PC-3 (cell line): Measurements from ENCODE around the gene SDCBP2. TPM values are rescaled to one million over a fixed set of nuclear protein-coding genes. Genes with fewer than 3 reads are reported as not detected.

ENCODE experiments used
- ATAC-seq: fragments of 200-7000 bp; cut with Tn5 transposase; 2 replicates; pipeline ENCODE4 v1.9.1; 2020; ENCODE audit warnings: mild to moderate bottlenecking, moderate library complexity
- BruUV-seq: library from RNA; stranded (reverse); fragments of 400-500 nt; replicated peaks from 2 replicates; lab custom pipeline; 2021; lab: Mats Ljungman, UMichigan
- CTCF ChIA-PET: fragments of 300-600 bp; sonication (Branson Sonifier 250); formaldehyde crosslinking; loops from one replicate; lab custom pipeline; 2022; ENCODE audit warnings: antibody characterized with exemption; lab: Charles Lee
- POLR2A ChIA-PET: fragments of 300-600 bp; sonication (Branson Sonifier 250); formaldehyde crosslinking; loops from one replicate; lab custom pipeline; 2022; ENCODE audit warnings: antibody characterized with exemption; ENCODE audit not compliant: unreplicated experiment; lab: Charles Lee
- DNase-seq: peaks from one replicate; pipeline ENCODE4 v3.0.0-alpha.2; 2015
- H2AFZ ChIP-seq: fragments of 300-600 bp; sonication (generic); 2 replicates; pipeline ENCODE4 v1.6.0; 2016; ENCODE audit warnings: antibody characterized with exemption, low read length
- H3F3A ChIP-seq: fragments of 300-600 bp; sonication (generic); one replicate; pipeline ENCODE4 v1.6.0; 2017; ENCODE audit warnings: antibody characterized with exemption, low read length, control low read depth, mild to moderate bottlenecking; ENCODE audit not compliant: unreplicated experiment
- H3K27ac ChIP-seq: fragments of 300-600 bp; sonication (generic); 2 replicates; pipeline ENCODE4 v1.5.1; 2016; ENCODE audit warnings: mild to moderate bottlenecking, low read length
- H3K27me3 ChIP-seq: fragments of 300-600 bp; sonication (generic); 2 replicates; pipeline ENCODE4 v1.6.1; 2016; ENCODE audit warnings: low read length, mixed read lengths
- H3K36me3 ChIP-seq: fragments of 300-600 bp; sonication (generic); 2 replicates; pipeline ENCODE4 v1.6.1; 2016; ENCODE audit warnings: low read depth, mixed run types, low read length, mixed read lengths
- H3K4me1 ChIP-seq: fragments of 300-600 bp; sonication (generic); 2 replicates; pipeline ENCODE4 v1.5.1; 2016; ENCODE audit warnings: low read length; ENCODE audit not compliant: insufficient read depth
- H3K4me2 ChIP-seq: fragments of 300-600 bp; sonication (generic); 2 replicates; pipeline ENCODE4 v1.6.0; 2016; ENCODE audit warnings: low read length
- H3K4me3 ChIP-seq: fragments of 300-600 bp; sonication (generic); 2 replicates; pipeline ENCODE4 v1.5.1; 2016; ENCODE audit warnings: mild to moderate bottlenecking, low read length, mixed read lengths
- H3K79me2 ChIP-seq: fragments of 300-600 bp; sonication (generic); 2 replicates; pipeline ENCODE4 v1.6.1; 2017; ENCODE audit warnings: low read length, mixed read lengths
- H3K9ac ChIP-seq: fragments of 300-600 bp; sonication (generic); 2 replicates; pipeline ENCODE4 v1.6.0; 2016; ENCODE audit warnings: mild to moderate bottlenecking, low read length
- H3K9me2 ChIP-seq: fragments of 300-600 bp; sonication (generic); replicated peaks from 2 replicates; pipeline ENCODE4 v1.6.1; 2016; ENCODE audit warnings: mixed run types, low read length, mixed read lengths
- H3K9me3 ChIP-seq: fragments of 300-600 bp; sonication (generic); 2 replicates; pipeline ENCODE4 v1.6.1; 2016; ENCODE audit warnings: low read length, mixed read lengths
- H4K20me1 ChIP-seq: fragments of 300-600 bp; sonication (generic); 2 replicates; pipeline ENCODE4 v1.6.1; 2016; ENCODE audit warnings: low read length, mixed read lengths
- CTCF ChIP-seq: fragments of 300-600 bp; sonication (generic); conservative IDR thresholded peaks from 2 replicates; pipeline ENCODE4 v1.5.1; 2017; ENCODE audit warnings: antibody characterized with exemption, low read depth, mild to moderate bottlenecking, low read length
- EZH2 ChIP-seq: fragments of 300-600 bp; sonication (generic); IDR thresholded peaks from one replicate; pipeline ENCODE4 v1.6.1; 2017; ENCODE audit warnings: antibody characterized with exemption, mild to moderate bottlenecking, low read length; ENCODE audit not compliant: unreplicated experiment
- EZH2phosphoT487 ChIP-seq: fragments of 300-600 bp; sonication (generic); IDR thresholded peaks from 2 replicates; pipeline ENCODE4 v1.6.1; 2018; ENCODE audit warnings: mild to moderate bottlenecking, antibody characterized with exemption, low read length, borderline replicate concordance
- intact Hi-C: fragments of 100-400 bp; cut with micrococcal nuclease; formaldehyde crosslinking; loops from 2 replicates; pipeline ENCODE4 v1.9.0; 2023
- total RNA-seq: library from RNA; depleted of rRNA; stranded (reverse); fragments of >200 nt; gene quantifications from 2 replicates; pipeline ENCODE4 v1.2.3, GENCODE V29; 2014

The SDCBP2 gene
- total RNA-seq, 1 experiment from 2014 or later = 14.4 TPM

GRCh38 chr20:1281279-1282057 is 47.5 kb downstream of the SDCBP2 start:
- DNase-seq (no peak), ATAC-seq (peak; percentile 67)
- no peak overlapping the region for H3K27ac ChIP-seq
- H3K4me1 ChIP-seq = peaks cover 6% of the 10 kb centered on the region; the same call in 1 of the 2 replicates
- no peaks in the 10 kb centered on the region for H3F3A ChIP-seq
- H2AFZ ChIP-seq = no peak overlapping the region
- no peaks in the 10 kb centered on the region for H3K9me3 ChIP-seq
- ChIA-PET POLR2A (interaction anchor here (0.6 kb wide), 1 partner anchor 888 kb away, joined by 3 read pairs; no protein-coding TSS in a partner anchor), CTCF (no interaction called here)
- H3K9ac ChIP-seq = no peak overlapping the region
- no TSS peak for BruUV-seq
- H3K79me2 ChIP-seq = no peaks in the 10 kb centered on the region
- H4K20me1 ChIP-seq = no peaks in the 10 kb centered on the region
- no peaks in the 10 kb centered on the region for H3K36me3 ChIP-seq
- H3K4me3 ChIP-seq = no peak overlapping the region
- no peak overlapping the region for H3K4me2 ChIP-seq
- TF ChIP-seq EZH2 = no peak
- no peak for TF ChIP-seq EZH2phosphoT487
- no peak for TF ChIP-seq CTCF
- H3K27me3 ChIP-seq = no peaks in the 10 kb centered on the region
- intact Hi-C loops = no loop called here
- no peaks in the 10 kb centered on the region for H3K9me2 ChIP-seq

DNA sequence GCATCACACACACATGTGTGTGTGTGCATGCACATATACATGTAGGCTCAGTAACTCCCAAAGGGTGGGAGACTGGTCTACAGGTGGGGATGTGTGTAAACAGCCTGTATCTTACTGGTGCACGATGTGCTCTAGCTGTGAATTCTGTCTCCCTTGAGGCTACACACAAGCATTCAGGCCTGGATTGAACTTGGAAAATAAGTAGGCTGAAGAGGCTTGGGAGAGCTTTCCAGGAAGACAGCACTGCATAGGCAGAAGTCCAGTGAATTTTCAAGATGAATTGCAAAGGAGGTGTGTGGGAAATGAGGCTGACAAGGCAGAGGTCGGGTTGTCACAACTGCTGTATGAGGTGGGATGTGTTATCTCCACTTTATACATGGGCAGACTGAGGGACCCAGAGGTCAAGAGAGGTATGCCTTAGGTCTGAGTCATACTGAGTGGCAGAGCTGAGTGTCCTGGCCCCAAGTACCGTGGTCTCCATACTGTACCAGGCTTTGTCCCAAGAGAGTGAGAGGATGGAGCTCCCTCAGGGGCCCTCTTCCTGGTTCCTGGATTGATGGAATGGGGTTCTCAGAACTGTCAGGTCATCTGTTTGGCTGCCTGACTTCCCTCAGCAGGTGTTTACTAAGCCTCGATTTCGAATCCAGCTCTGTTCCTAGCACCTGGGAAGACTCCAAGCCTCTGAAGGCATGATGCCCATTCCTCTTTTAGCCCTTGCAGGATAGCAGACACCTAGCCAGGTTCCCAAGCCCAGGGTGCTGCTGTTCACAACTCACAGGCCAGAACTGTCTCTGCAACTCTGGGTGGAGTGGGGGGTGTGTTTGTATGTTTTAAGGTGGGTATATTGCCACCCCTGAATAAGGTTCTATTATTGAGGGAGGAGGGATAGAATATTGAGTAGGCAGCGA is 48.5 kb downstream of the SDCBP2 start:
- Histone ChIP-seq H3K9me3 (no peaks in the 10 kb centered on the region), H4K20me1 (no peaks in the 10 kb centered on the region), H3K4me3 (no peak overlapping the region), H3K36me3 (no peaks in the 10 kb centered on the region), H3K4me1 (peaks cover 6% of the 10 kb centered on the region; the same call in 1 of the 2 replicates), H3F3A (no peaks in the 10 kb centered on the region), H3K27me3 (no peaks in the 10 kb centered on the region), H2AFZ (no peak overlapping the region), H3K79me2 (no peaks in the 10 kb centered on the region), H3K4me2 (no peak overlapping the region), H3K27ac (no peak overlapping the region), H3K9ac (no peak overlapping the region), H3K9me2 (no peaks in the 10 kb centered on the region)
- DNase-seq (no peak), ATAC-seq (peak; percentile 48; the same call in 1 of the 2 replicates)
- BruUV-seq = no TSS peak
- no peak for TF ChIP-seq EZH2phosphoT487
- TF ChIP-seq CTCF = no peak
- no peak for TF ChIP-seq EZH2
- ChIA-PET CTCF (no interaction called here), POLR2A (no interaction called here)
- intact Hi-C loops = no loop called here
